Kidney epithelial cell (primary cell): ENCODE results near the gene JAM3. TPM values are rescaled to one million over a fixed set of nuclear protein-coding genes. Genes with fewer than 3 reads are reported as not detected.
"Not testable (repeated sequence)": the region's sequence is repeated elsewhere in the genome, so short reads cannot be mapped to it uniquely, and the experiment has no call there.

Experiments
- DNase-seq: peaks from one replicate; pipeline ENCODE4 v3.0.0-alpha.2; 2010; ENCODE audit warnings: low read depth
- H3K27me3 ChIP-seq: 2 replicates; pipeline ENCODE4 v1.6.0; 2011; ENCODE audit warnings: low read length; ENCODE audit not compliant: control insufficient read depth, insufficient read depth
- H3K36me3 ChIP-seq: 2 replicates; pipeline ENCODE4 v1.5.1; 2011; ENCODE audit warnings: low read length; ENCODE audit not compliant: control insufficient read depth, insufficient read depth
- H3K4me3 ChIP-seq: 2 replicates; pipeline ENCODE4 v1.5.1; 2011; ENCODE audit warnings: low read depth, mild to moderate bottlenecking, control low read depth, low read length
- total RNA-seq: library from RNA; depleted of rRNA; stranded (reverse); fragments of >200 nt; gene quantifications from 2 replicates; pipeline ENCODE4 v1.2.3, GENCODE V29; 2015
- TF ChIP-seq, protein P1 (sequence below): IDR thresholded peaks from 2 replicates; pipeline ENCODE4 v1.5.1; 2011; ENCODE audit warnings: mild to moderate bottlenecking, moderate library complexity, low read length, control low read depth, inconsistent platforms; ENCODE audit not compliant: insufficient read depth, poor library complexity, severe bottlenecking

The JAM3 gene
- total RNA-seq, 1 donor from 2014 or later = 28.0 TPM

DNA sequence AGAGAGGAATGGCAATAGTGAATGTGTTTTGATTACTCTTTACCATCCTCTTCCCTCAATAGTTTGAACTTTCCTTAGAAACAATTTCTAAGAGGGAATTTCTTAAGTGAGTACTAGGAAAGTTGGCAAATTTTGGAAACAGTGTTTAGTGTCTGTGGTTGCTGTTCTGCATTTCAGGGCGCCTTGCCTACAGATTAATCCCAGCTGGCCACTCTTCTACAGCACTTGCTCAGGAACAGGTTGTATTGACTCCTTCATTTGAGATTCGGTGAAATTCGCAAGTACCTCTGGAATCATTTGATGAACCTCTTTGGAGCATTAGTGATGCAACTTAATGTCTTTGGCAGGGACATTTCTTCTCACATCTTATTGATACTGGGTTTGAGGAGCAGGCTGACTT lies 28.3 kb downstream of the JAM3 start:
- TF ChIP-seq, protein P1, sequence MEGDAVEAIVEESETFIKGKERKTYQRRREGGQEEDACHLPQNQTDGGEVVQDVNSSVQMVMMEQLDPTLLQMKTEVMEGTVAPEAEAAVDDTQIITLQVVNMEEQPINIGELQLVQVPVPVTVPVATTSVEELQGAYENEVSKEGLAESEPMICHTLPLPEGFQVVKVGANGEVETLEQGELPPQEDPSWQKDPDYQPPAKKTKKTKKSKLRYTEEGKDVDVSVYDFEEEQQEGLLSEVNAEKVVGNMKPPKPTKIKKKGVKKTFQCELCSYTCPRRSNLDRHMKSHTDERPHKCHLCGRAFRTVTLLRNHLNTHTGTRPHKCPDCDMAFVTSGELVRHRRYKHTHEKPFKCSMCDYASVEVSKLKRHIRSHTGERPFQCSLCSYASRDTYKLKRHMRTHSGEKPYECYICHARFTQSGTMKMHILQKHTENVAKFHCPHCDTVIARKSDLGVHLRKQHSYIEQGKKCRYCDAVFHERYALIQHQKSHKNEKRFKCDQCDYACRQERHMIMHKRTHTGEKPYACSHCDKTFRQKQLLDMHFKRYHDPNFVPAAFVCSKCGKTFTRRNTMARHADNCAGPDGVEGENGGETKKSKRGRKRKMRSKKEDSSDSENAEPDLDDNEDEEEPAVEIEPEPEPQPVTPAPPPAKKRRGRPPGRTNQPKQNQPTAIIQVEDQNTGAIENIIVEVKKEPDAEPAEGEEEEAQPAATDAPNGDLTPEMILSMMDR = no peak
- Histone ChIP-seq H3K4me3 (no peak overlapping the region), H3K27me3 (no peaks in the 10 kb centered on the region), H3K36me3 (no peaks in the 10 kb centered on the region)
- DNase-seq = no peak

DNA sequence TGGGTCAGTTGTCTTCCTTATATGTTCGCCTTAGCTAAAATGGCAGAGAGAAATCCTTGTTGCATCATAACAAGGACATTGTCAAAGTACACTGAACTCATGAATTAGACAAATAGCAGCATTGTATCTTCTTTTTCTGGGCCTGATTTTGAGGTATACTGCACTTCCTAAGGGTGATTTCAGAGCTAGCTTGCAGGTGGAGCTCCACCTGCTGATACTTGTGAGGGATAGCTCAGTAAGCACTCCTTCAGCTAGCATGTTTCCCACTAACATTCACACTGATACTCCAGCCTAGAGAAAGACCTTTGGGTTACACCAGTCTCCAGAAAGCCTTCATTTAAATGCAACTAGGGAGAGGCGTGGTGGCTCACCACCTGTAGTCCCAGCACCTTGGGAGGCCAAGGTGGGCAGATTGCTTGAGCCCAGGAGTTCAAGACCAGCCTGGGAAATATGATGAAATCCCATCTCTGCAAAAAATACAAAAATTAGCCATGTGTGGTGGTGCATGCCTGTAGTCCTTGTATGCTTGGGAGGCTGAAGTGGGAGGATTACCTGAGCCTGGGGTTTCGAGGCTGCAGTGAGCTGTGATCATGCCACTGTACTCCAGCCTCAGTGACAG lies 29.8 kb downstream of the JAM3 start:
- Histone ChIP-seq H3K27me3 (no peaks in the 10 kb centered on the region), H3K36me3 (no peaks in the 10 kb centered on the region), H3K4me3 (no peak overlapping the region)
- TF ChIP-seq, protein P1 = peak; percentile 36
- no peak for DNase-seq

DNA sequence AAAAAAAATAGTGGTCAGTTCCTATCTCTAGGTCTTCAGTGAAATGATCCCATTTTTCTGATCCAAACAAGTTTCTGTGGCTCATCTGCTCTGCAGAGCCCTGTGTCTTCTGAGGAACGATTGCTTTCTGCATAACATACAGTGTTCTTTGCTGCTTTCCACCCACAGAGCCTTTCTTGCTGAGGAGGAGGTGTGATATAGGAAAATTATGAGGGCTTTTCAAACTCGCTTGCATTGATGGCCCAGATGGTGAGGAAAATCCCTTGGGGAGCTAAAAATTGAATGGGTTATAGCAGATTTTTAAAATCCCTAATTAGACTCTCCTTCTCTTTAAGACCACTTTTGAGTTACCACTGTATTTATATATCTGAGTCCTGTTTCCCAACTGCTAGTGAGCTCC lies 31.3 kb downstream of the JAM3 start:
- H3K4me3 ChIP-seq = no peak overlapping the region
- TF ChIP-seq, protein P1 = no peak
- DNase-seq = no peak
- no peaks in the 10 kb centered on the region for H3K36me3 ChIP-seq
- no peaks in the 10 kb centered on the region for H3K27me3 ChIP-seq

DNA sequence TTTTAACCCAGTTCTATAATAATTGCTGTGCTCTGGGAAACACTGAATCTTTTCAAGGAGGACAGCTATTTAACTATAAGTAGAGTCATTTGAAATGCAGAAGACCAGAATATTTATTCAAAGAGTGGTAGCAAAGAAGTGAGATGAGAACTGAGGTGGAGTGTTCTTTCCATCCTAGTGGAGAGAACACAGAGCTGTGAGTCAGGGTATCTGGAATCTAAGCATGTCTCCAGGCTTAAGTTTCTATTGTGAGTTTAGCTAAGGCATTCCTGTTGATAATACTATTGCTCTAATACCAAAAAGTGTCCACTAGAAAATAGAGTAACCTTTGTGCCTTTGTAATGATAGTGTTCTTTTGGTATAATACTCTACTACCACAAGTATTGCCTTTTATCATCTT lies 32.4 kb downstream of the JAM3 start:
- Histone ChIP-seq H3K36me3 (no peaks in the 10 kb centered on the region), H3K27me3 (no peaks in the 10 kb centered on the region), H3K4me3 (no peak overlapping the region)
- DNase-seq = no peak
- TF ChIP-seq, protein P1 = no peak

DNA sequence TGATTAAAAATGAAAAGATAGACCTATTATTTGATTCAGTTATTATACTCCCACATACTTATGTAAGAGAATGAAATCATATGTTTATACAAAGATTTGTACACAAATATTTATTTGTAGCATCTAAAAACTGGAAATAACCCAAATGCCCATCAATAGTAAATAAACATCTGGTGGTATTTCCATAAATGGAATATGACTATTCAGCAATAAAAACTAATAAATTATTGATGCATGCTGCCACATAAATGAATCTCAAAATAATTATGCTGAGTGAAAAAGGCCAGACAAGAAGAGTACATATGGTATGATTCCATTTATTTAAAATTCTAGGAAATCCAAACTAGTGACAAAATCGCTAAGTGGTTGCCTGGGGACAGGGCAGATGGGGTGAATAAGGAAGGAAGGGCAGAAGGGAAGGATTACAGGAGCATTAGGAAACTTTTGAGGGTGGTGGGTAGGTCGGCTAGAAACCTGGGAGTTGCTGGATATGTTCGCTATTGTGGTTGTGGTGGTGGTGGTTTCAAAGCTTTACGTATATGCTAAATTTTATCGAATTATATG lies 41.5 kb downstream of the JAM3 start:
- TF ChIP-seq, protein P1 = no peak

DNA sequence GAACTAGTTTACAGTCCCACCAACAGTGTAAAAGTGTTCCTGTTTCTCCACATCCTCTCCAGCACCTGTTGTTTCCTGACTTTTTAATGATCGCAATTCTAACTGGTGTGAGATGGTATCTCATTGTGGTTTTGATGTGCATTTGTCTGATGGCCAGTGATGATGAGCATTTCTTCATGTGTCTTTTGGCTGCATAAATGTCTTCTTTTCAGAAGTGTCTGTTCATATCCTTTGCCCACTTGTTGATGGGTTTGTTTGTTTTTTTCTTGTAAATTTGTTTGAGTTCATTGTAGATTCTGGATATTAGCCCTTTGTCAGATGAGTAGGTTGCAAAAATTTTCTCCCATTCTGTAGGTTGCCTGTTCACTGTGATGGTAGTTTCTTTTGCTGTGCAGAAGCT lies 44.9 kb downstream of the JAM3 start:
- H3K27me3 ChIP-seq, H3K36me3 ChIP-seq, H3K4me3 ChIP-seq, DNase-seq: not testable (repeated sequence)

More for the DNA sequence above, 41.5 kb downstream of the JAM3 start:
- Histone ChIP-seq H3K4me3 (no peak overlapping the region), H3K27me3 (no peaks in the 10 kb centered on the region), H3K36me3 (no peaks in the 10 kb centered on the region)
- DNase-seq = no peak
